IMR-90 (cell line): ENCODE results near the gene PIGZ. TPM values are rescaled to one million over a fixed set of nuclear protein-coding genes. Genes with fewer than 3 reads are reported as not detected.

Experiments
- ATAC-seq: fragments of 200-7000 bp; cut with Tn5 transposase; 2 replicates; pipeline ENCODE4 v1.9.1; 2020; ENCODE audit warnings: low read depth, mild to moderate bottlenecking, moderate library complexity
- BruUV-seq: library from RNA; stranded (reverse); fragments of 400-500 nt; replicated peaks from 2 replicates; lab custom pipeline; 2021; lab: Mats Ljungman, UMichigan
- CTCF ChIA-PET: fragments of 300-600 bp; formaldehyde crosslinking; extraction: SDS; loops from one replicate; lab custom pipeline; 2021; ENCODE audit warnings: antibody characterized with exemption; lab: Yijun Ruan, JAX
- POLR2A ChIA-PET: fragments of 300-600 bp; sonication (Branson Sonifier 250); formaldehyde crosslinking; loops from one replicate; lab custom pipeline; 2022; ENCODE audit warnings: antibody characterized with exemption; ENCODE audit not compliant: unreplicated experiment; lab: Charles Lee
- DNase-seq: peaks from one replicate; pipeline ENCODE4 v3.0.0; 2013
- H2AFZ ChIP-seq: replicated peaks from 2 replicates; pipeline ENCODE3; 2013; ENCODE audit warnings: low read length, mild to moderate bottlenecking; ENCODE audit not compliant: poor library complexity
- H2AK5ac ChIP-seq: 2 replicates; pipeline ENCODE4 v1.6.1; 2013; ENCODE audit warnings: low read depth, low read length, inconsistent platforms
- H2AK9ac ChIP-seq: replicated peaks from 2 replicates; pipeline ENCODE3; 2013; ENCODE audit warnings: mild to moderate bottlenecking, low read depth, low read length, moderate library complexity; ENCODE audit not compliant: poor library complexity
- H2BK120ac ChIP-seq: 2 replicates; pipeline ENCODE4 v1.6.1; 2013; ENCODE audit warnings: low read depth, low read length, inconsistent platforms
- H2BK15ac ChIP-seq: 3 replicates; pipeline ENCODE4 v1.6.1; 2013; ENCODE audit warnings: low read depth, low read length, inconsistent platforms
- H2BK20ac ChIP-seq: 2 replicates; pipeline ENCODE4 v1.6.1; 2013; ENCODE audit warnings: low read depth, mild to moderate bottlenecking, inconsistent platforms, low read length, moderate library complexity
- H2BK5ac ChIP-seq: 2 replicates; pipeline ENCODE4 v1.6.1; 2013; ENCODE audit warnings: mild to moderate bottlenecking, low read depth, low read length, inconsistent platforms; ENCODE audit not compliant: poor library complexity, severe bottlenecking
- H3K14ac ChIP-seq: replicated peaks from 2 replicates; pipeline ENCODE4 v1.6.1; 2013; ENCODE audit warnings: low read depth, low read length, inconsistent platforms
- H3K18ac ChIP-seq: 2 replicates; pipeline ENCODE4 v1.6.1; 2013; ENCODE audit warnings: low read depth, low read length, control low read depth
- H3K23ac ChIP-seq: 2 replicates; pipeline ENCODE4 v1.6.1; 2013; ENCODE audit warnings: low read depth, low read length, inconsistent platforms
- H3K27ac ChIP-seq: 2 replicates; pipeline ENCODE4 v1.5.1; 2013; ENCODE audit warnings: mild to moderate bottlenecking, control low read depth, low read length; ENCODE audit not compliant: insufficient read depth
- H3K27me3 ChIP-seq: 2 replicates; pipeline ENCODE4 v1.6.1; 2013; ENCODE audit warnings: low read length; ENCODE audit not compliant: control insufficient read depth, insufficient read depth
- H3K36me3 ChIP-seq: 2 replicates; pipeline ENCODE4 v1.6.1; 2013; ENCODE audit warnings: low read length, mixed read lengths; ENCODE audit not compliant: control insufficient read depth, insufficient read depth
- H3K4ac ChIP-seq: 2 replicates; pipeline ENCODE4 v1.6.1; 2013; ENCODE audit warnings: low read depth, low read length, inconsistent platforms
- H3K4me1 ChIP-seq: 2 replicates; pipeline ENCODE4 v1.6.1; 2013; ENCODE audit warnings: low read length, mixed read lengths; ENCODE audit not compliant: control insufficient read depth, insufficient read depth
- H3K4me2 ChIP-seq: 2 replicates; pipeline ENCODE4 v1.6.1; 2013; ENCODE audit warnings: low read depth, mild to moderate bottlenecking, control low read depth, low read length, moderate library complexity
- H3K4me3 ChIP-seq: 2 replicates; pipeline ENCODE4 v1.5.1; 2013; ENCODE audit warnings: low read depth, mild to moderate bottlenecking, control low read depth, low read length, moderate library complexity; ENCODE audit not compliant: insufficient read depth
- H3K56ac ChIP-seq: 2 replicates; pipeline ENCODE4 v1.6.1; 2013; ENCODE audit warnings: low read length, inconsistent platforms; ENCODE audit not compliant: insufficient read depth; ENCODE audit errors: extremely low read depth
- H3K79me1 ChIP-seq, 2 experiments: 2 replicates each; pipeline ENCODE4 v1.6.1; 2013; ENCODE audit warnings: low read length in 2 of 2, inconsistent platforms in 1 of 2, low read depth in 1 of 2
- H3K9ac ChIP-seq: 2 replicates; pipeline ENCODE4 v1.6.1; 2013; ENCODE audit warnings: low read depth, low read length, control low read depth
- H3K9me1 ChIP-seq: 2 replicates; pipeline ENCODE4 v1.6.1; 2013; ENCODE audit warnings: low read length, inconsistent platforms; ENCODE audit not compliant: insufficient read depth
- H3K9me3 ChIP-seq: 2 replicates; pipeline ENCODE4 v1.6.1; 2013; ENCODE audit warnings: low read length; ENCODE audit not compliant: control insufficient read depth, insufficient read depth
- H4K20me1 ChIP-seq: 2 replicates; pipeline ENCODE4 v1.6.1; 2013; ENCODE audit warnings: low read length, inconsistent platforms; ENCODE audit not compliant: insufficient read depth
- H4K5ac ChIP-seq: 2 replicates; pipeline ENCODE4 v1.6.1; 2013; ENCODE audit warnings: mild to moderate bottlenecking, low read depth, low read length, control low read depth
- H4K8ac ChIP-seq, 2 experiments: 2 replicates each; pipeline ENCODE4 v1.6.1; 2013; ENCODE audit warnings: low read depth in 2 of 2, low read length in 2 of 2, control low read depth in 1 of 2, inconsistent platforms in 1 of 2
- H4K91ac ChIP-seq: 2 replicates; pipeline ENCODE4 v1.6.1; 2013; ENCODE audit warnings: low read depth, low read length, inconsistent platforms; ENCODE audit not compliant: insufficient read depth
- RAD21 ChIP-seq: IDR thresholded peaks from 2 replicates; pipeline ENCODE4 v1.6.1; 2012; ENCODE audit warnings: low read length, improper control_type of control experiment
- WGBS, 2 experiments: methylation state at CpG; one replicate each; pipeline versions ENCODE4 v1.1.5 to v1.1.7; 2013; ENCODE audit warnings: missing lambda C conversion rate in 2 of 2; ENCODE audit not compliant: insufficient read length in 1 of 2; ENCODE audit errors: extremely low coverage in 2 of 2; 5-methylcytosine and 5-hydroxymethylcytosine counted together
- dilution Hi-C: fragments of 300-500 bp; cut with HindIII; formaldehyde crosslinking; loops from one replicate; pipeline ENCODE4 v1.14.3; 2018; ENCODE audit warnings: low sequenced_read_pairs; ENCODE audit not compliant: unreplicated experiment
- in situ Hi-C: fragments of 300-500 bp; cut with MboI; formaldehyde crosslinking; loops from 3 replicates; pipeline ENCODE4 v1.14.3; 2019; ENCODE audit warnings: low sequenced_read_pairs, inconsistent platforms, mixed read lengths
- intact Hi-C: fragments of 100-400 bp; cut with micrococcal nuclease; formaldehyde crosslinking; loops from 2 replicates; pipeline ENCODE4 v1.10.0; 2022
- polyA plus RNA-seq, 3 experiments: library from polyadenylated mRNA; depleted of rRNA; stranded (reverse); fragments of >200 nt; gene quantifications; 2 replicates each; pipeline ENCODE4 v1.2.3, GENCODE V29; 2012; ENCODE audit warnings: low replicate concordance in 1 of 3
- total RNA-seq: library from RNA; depleted of rRNA; stranded (reverse); fragments of >200 nt; gene quantifications from 2 replicates; pipeline ENCODE4 v1.2.3, GENCODE V29; 2012
- TF ChIP-seq, protein P1 (sequence below): conservative IDR thresholded peaks from 2 replicates; pipeline ENCODE4 v1.5.1; 2012; ENCODE audit warnings: mild to moderate bottlenecking, low read depth, low read length, improper control_type of control experiment
- TF ChIP-seq, protein P2 (sequence below): fragments of 150-350 bp; IDR thresholded peaks from 2 replicates; pipeline ENCODE4 v1.6.1; 2017; ENCODE audit warnings: mild to moderate bottlenecking, antibody characterized with exemption, low read length, low read depth

PIGZ gene
- total and polyA plus RNA-seq, 2 of the 4 experiments (the other 2 are of a cell fraction), result 0.18 to 0.86 TPM

DNA sequence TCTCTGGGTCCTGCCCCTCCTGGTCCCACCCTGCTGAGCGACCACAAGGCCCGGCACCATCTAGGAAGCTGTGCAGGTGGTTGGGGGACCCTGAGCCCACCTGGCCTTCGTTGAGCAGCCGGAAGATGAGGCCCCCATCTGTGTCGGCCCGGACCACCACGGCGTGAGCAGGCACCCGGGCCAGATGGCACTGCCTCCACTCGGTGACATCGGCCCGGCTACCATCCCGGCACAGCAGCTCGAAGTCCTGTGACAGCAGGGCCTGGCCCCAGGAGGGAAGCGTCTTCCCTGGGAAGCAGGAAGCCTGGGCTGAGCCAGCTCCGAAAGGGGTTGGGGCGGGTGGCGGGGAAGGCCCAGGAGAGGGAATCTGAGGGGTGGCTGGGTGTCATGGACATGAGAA lies 48.4 kb upstream of the PIGZ start:
- H3K4me1 ChIP-seq, result no peaks in the 10 kb centered on the region
- H3K4me2 ChIP-seq, result no peak overlapping the region
- DNase-seq, result no peak
- H4K5ac ChIP-seq, result no peak overlapping the region
- peaks cover 2% of the 10 kb centered on the region; the same call in 1 of the 2 replicates for H3K9me3 ChIP-seq
- H3K18ac ChIP-seq, result no peak overlapping the region
- H3K79me1 ChIP-seq, result no peaks in the 10 kb centered on the region
- in situ Hi-C loops (no loop called here), intact Hi-C loops (no loop called here), dilution Hi-C loops (no loop called here)
- no peak overlapping the region for H2BK20ac ChIP-seq
- H2AFZ ChIP-seq, result no peak overlapping the region
- no peak overlapping the region for H3K4ac ChIP-seq
- no peak for ATAC-seq
- H3K9ac ChIP-seq, result no peak overlapping the region
- no peak overlapping the region for H2AK5ac ChIP-seq
- ChIA-PET CTCF (no interaction called here), POLR2A (no interaction called here)
- no peak overlapping the region for H2AK9ac ChIP-seq
- H3K27ac ChIP-seq, result no peak overlapping the region
- H3K56ac ChIP-seq, result no peak overlapping the region
- H4K91ac ChIP-seq, result no peak overlapping the region
- no peak overlapping the region for H2BK15ac ChIP-seq
- no peak overlapping the region for H2BK120ac ChIP-seq
- H3K4me3 ChIP-seq, result no peak overlapping the region
- no peaks in the 10 kb centered on the region for H3K36me3 ChIP-seq
- no peak overlapping the region for H4K8ac ChIP-seq
- H4K20me1 ChIP-seq, result no peaks in the 10 kb centered on the region
- no peak overlapping the region for H3K14ac ChIP-seq
- H3K9me1 ChIP-seq, result no peaks in the 10 kb centered on the region
- peaks cover 37% of the 10 kb centered on the region for H3K27me3 ChIP-seq
- BruUV-seq, result no TSS peak
- no peak overlapping the region for H2BK5ac ChIP-seq
- 90% methylated on average over 14 of the region's 18 CpGs; no CpG with 5 or more reads in 1 of the 2 experiments for WGBS, 2 experiments
- no peak overlapping the region for H3K23ac ChIP-seq
- TF ChIP-seq, protein P1, sequence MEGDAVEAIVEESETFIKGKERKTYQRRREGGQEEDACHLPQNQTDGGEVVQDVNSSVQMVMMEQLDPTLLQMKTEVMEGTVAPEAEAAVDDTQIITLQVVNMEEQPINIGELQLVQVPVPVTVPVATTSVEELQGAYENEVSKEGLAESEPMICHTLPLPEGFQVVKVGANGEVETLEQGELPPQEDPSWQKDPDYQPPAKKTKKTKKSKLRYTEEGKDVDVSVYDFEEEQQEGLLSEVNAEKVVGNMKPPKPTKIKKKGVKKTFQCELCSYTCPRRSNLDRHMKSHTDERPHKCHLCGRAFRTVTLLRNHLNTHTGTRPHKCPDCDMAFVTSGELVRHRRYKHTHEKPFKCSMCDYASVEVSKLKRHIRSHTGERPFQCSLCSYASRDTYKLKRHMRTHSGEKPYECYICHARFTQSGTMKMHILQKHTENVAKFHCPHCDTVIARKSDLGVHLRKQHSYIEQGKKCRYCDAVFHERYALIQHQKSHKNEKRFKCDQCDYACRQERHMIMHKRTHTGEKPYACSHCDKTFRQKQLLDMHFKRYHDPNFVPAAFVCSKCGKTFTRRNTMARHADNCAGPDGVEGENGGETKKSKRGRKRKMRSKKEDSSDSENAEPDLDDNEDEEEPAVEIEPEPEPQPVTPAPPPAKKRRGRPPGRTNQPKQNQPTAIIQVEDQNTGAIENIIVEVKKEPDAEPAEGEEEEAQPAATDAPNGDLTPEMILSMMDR, result no peak
- no peak for TF ChIP-seq RAD21
- TF ChIP-seq, protein P2, sequence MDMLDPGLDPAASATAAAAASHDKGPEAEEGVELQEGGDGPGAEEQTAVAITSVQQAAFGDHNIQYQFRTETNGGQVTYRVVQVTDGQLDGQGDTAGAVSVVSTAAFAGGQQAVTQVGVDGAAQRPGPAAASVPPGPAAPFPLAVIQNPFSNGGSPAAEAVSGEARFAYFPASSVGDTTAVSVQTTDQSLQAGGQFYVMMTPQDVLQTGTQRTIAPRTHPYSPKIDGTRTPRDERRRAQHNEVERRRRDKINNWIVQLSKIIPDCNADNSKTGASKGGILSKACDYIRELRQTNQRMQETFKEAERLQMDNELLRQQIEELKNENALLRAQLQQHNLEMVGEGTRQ, result no peak
